ENCODE results near the gene PDE7B. TPM values are rescaled to one million over a fixed set of nuclear protein-coding genes. Genes with fewer than 3 reads are reported as not detected.

PDE7B gene
- total RNA-seq, 3 donors from 2014 or later = 2.1 to 4.0 (median 2.2) TPM

- intact Hi-C loops (cut with DNase I, micrococcal nuclease) = no loop called here
- no peak for ATAC-seq
These were observed 184.0 kb downstream of the PDE7B start for GRCh38 chr6:136035378-136036070.

GRCh38 chr6:136036071-136036380 lies 184.5 kb downstream of the PDE7B start:
- Histone ChIP-seq H3K9me3 (no peaks in the 10 kb centered on the region), H3K4me1 (ENCODE audit: low read depth) (no peaks in the 10 kb centered on the region), H3K36me3 (ENCODE audit: low read depth) (no peaks in the 10 kb centered on the region), H3K4me3 (no peak overlapping the region)
- intact Hi-C loops (cut with DNase I, micrococcal nuclease) = no loop called here
- ATAC-seq (no peak), DNase-seq (no peak)
- TF ChIP-seq CTCF (IDR thresholded peaks at IDR 0.05) = no peak

More at GRCh38 chr6:136035378-136036070, 184.0 kb downstream of the PDE7B start:
- no peak for DNase-seq
- Histone ChIP-seq H3K36me3 (ENCODE audit: low read depth) (no peaks in the 10 kb centered on the region), H3K4me1 (ENCODE audit: low read depth) (no peaks in the 10 kb centered on the region), H3K9me3 (no peaks in the 10 kb centered on the region), H3K4me3 (no peak overlapping the region)
- no peak for TF ChIP-seq CTCF (IDR thresholded peaks at IDR 0.05)

- intact Hi-C loops (cut with DNase I, micrococcal nuclease) = no loop called here
- ATAC-seq = no peak
- H3K4me1 ChIP-seq (ENCODE audit: low read depth) = no peaks in the 10 kb centered on the region
These were observed 185.1 kb downstream of the PDE7B start for GRCh38 chr6:136036601-136037000.

GRCh38 chr6:136037242-136037875 lies 185.9 kb downstream of the PDE7B start:
- no peaks in the 10 kb centered on the region for H3K9me3 ChIP-seq
- intact Hi-C loops (cut with DNase I, micrococcal nuclease) = no loop called here
- no peaks in the 10 kb centered on the region for H3K36me3 ChIP-seq (ENCODE audit: low read depth)
- TF ChIP-seq CTCF (IDR thresholded peaks at IDR 0.05) = no peak
- ATAC-seq (no peak), DNase-seq (no peak)
- H3K4me1 ChIP-seq (ENCODE audit: low read depth) = no peaks in the 10 kb centered on the region
- no peak overlapping the region for H3K4me3 ChIP-seq

More at GRCh38 chr6:136036601-136037000, 185.1 kb downstream of the PDE7B start:
- H3K9me3 ChIP-seq = no peaks in the 10 kb centered on the region
- H3K4me3 ChIP-seq = no peak overlapping the region
- no peak for TF ChIP-seq CTCF (IDR thresholded peaks at IDR 0.05)
- no peaks in the 10 kb centered on the region for H3K36me3 ChIP-seq (ENCODE audit: low read depth)
- DNase-seq = no peak

- intact Hi-C loops (cut with DNase I, micrococcal nuclease) = no loop called here
- TF ChIP-seq CTCF (IDR thresholded peaks at IDR 0.05) = no peak
- no peak for ATAC-seq
- Histone ChIP-seq H3K4me1 (ENCODE audit: low read depth) (no peaks in the 10 kb centered on the region), H3K9me3 (no peaks in the 10 kb centered on the region), H3K36me3 (ENCODE audit: low read depth) (no peaks in the 10 kb centered on the region), H3K4me3 (no peak overlapping the region)
- no peak for DNase-seq
These were observed 186.5 kb downstream of the PDE7B start for GRCh38 chr6:136037876-136038460.

Data from mucosa of descending colon (tissue), 3 donors.